WTC11 (cell line): ENCODE results near the gene TREH. TPM values are rescaled to one million over a fixed set of nuclear protein-coding genes. Genes with fewer than 3 reads are reported as not detected.

Experiments used
- CDX4 ChIP-seq: fragments of 250-450 bp; sonication (Bioruptor Pico); IDR thresholded peaks from 2 replicates; pipeline ENCODE4 v1.9.0; 2021; ENCODE audit warnings: moderate library complexity, mild to moderate bottlenecking, inconsistent platforms, borderline replicate concordance
- ETV6 ChIP-seq: sonication (generic); formaldehyde crosslinking; IDR thresholded peaks from 2 replicates; pipeline ENCODE4 v1.8.1; 2022; ENCODE audit warnings: mild to moderate bottlenecking, missing genetic modification reagents
- FOXJ3 ChIP-seq: sonication (generic); formaldehyde crosslinking; IDR thresholded peaks from 2 replicates; pipeline ENCODE4 v1.9.0; 2021; ENCODE audit warnings: missing genetic modification reagents, mild to moderate bottlenecking, borderline replicate concordance
- FOXK1 ChIP-seq: sonication (generic); formaldehyde crosslinking; IDR thresholded peaks from 2 replicates; pipeline ENCODE4 v1.8.0; 2022; ENCODE audit warnings: mild to moderate bottlenecking, moderate library complexity, missing genetic modification reagents
- GABPB1 ChIP-seq: sonication (generic); formaldehyde crosslinking; IDR thresholded peaks from 2 replicates; pipeline ENCODE4 v1.8.1; 2023; ENCODE audit warnings: mild to moderate bottlenecking, missing genetic modification reagents
- HMGXB4 ChIP-seq: sonication (generic); formaldehyde crosslinking; IDR thresholded peaks from 2 replicates; pipeline ENCODE4 v1.8.1; 2023; ENCODE audit warnings: mild to moderate bottlenecking, moderate library complexity, missing genetic modification reagents
- KAT7 ChIP-seq: sonication (generic); formaldehyde crosslinking; IDR thresholded peaks from 2 replicates; pipeline ENCODE4 v1.8.1; 2023; ENCODE audit warnings: missing genetic modification reagents, mild to moderate bottlenecking, borderline replicate concordance
- MLX ChIP-seq: sonication (generic); formaldehyde crosslinking; IDR thresholded peaks from 2 replicates; pipeline ENCODE4 v1.8.1; 2023; ENCODE audit warnings: mild to moderate bottlenecking, missing genetic modification reagents, moderate library complexity
- MXD4 ChIP-seq: fragments of 250-450 bp; sonication (Bioruptor Pico); IDR thresholded peaks from 2 replicates; pipeline ENCODE4 v1.8.0; 2021; ENCODE audit warnings: mild to moderate bottlenecking, moderate library complexity, borderline replicate concordance
- NFE2L1 ChIP-seq: sonication (generic); formaldehyde crosslinking; IDR thresholded peaks from 2 replicates; pipeline ENCODE4 v1.8.1; 2023; ENCODE audit warnings: missing genetic modification reagents
- NR3C1 ChIP-seq: sonication (generic); formaldehyde crosslinking; conservative IDR thresholded peaks from 2 replicates; pipeline ENCODE4 v1.8.1; 2023; ENCODE audit warnings: low read depth, mild to moderate bottlenecking, missing genetic modification reagents
- PRDM15 ChIP-seq: sonication (generic); formaldehyde crosslinking; IDR thresholded peaks from 2 replicates; pipeline ENCODE4 v1.8.0; 2022; ENCODE audit warnings: missing genetic modification reagents
- PREB ChIP-seq: sonication (generic); formaldehyde crosslinking; IDR thresholded peaks from 2 replicates; pipeline ENCODE4 v1.8.1; 2022; ENCODE audit warnings: mild to moderate bottlenecking, missing genetic modification reagents, moderate library complexity, borderline replicate concordance
- STAT6 ChIP-seq: sonication (generic); formaldehyde crosslinking; conservative IDR thresholded peaks from 2 replicates; pipeline ENCODE4 v1.8.1; 2023; ENCODE audit warnings: mild to moderate bottlenecking, low read depth, missing genetic modification reagents, moderate library complexity
- TEAD4 ChIP-seq: sonication (generic); formaldehyde crosslinking; IDR thresholded peaks from 2 replicates; pipeline ENCODE4 v1.8.0; 2022; ENCODE audit warnings: mild to moderate bottlenecking, missing genetic modification reagents
- TP53 ChIP-seq: sonication (generic); formaldehyde crosslinking; IDR thresholded peaks from 2 replicates; pipeline ENCODE4 v1.8.1; 2023; ENCODE audit warnings: mild to moderate bottlenecking, missing genetic modification reagents
- USF2 ChIP-seq: sonication (generic); formaldehyde crosslinking; IDR thresholded peaks from 2 replicates; pipeline ENCODE4 v1.8.1; 2023; ENCODE audit warnings: mild to moderate bottlenecking, missing genetic modification reagents, moderate library complexity
- ZNF121 ChIP-seq: sonication (generic); formaldehyde crosslinking; IDR thresholded peaks from 2 replicates; pipeline ENCODE4 v1.8.0; 2023; ENCODE audit warnings: missing genetic modification reagents
- ZNF281 ChIP-seq: sonication (generic); formaldehyde crosslinking; IDR thresholded peaks from 2 replicates; pipeline ENCODE4 v1.8.0; 2023; ENCODE audit warnings: mild to moderate bottlenecking, missing genetic modification reagents
- ZNF317 ChIP-seq: sonication (generic); formaldehyde crosslinking; IDR thresholded peaks from 2 replicates; pipeline ENCODE4 v1.8.1; 2023; ENCODE audit warnings: low read depth, mild to moderate bottlenecking, moderate library complexity, missing genetic modification reagents, borderline replicate concordance
- ZNF416 ChIP-seq: fragments of 250-450 bp; sonication (Bioruptor Pico); IDR thresholded peaks from 2 replicates; pipeline ENCODE4 v1.9.0; 2021; ENCODE audit warnings: mild to moderate bottlenecking, inconsistent platforms
- total RNA-seq: library from RNA; stranded (reverse); gene quantifications from 3 replicates; pipeline ENCODE4 v1.2.3, GENCODE V29; 2021

The TREH gene
- total RNA-seq, 1 experiment from 2014 or later, result not detected

- TF ChIP-seq HMGXB4 (CRISPR knock-in tag), result peak; percentile 93
- no peak for TF ChIP-seq ZNF416 (CRISPR knock-in tag)
- no peak for TF ChIP-seq USF2 (CRISPR knock-in tag)
- TF ChIP-seq ZNF281 (CRISPR knock-in tag), result 0 out of 2 replicates have a peak, but pooled peaks have one; percentile 67
- TF ChIP-seq NR3C1 (CRISPR knock-in tag), result no peak
- peak; percentile 35 for TF ChIP-seq FOXK1 (CRISPR knock-in tag)
- TF ChIP-seq PREB (CRISPR knock-in tag), result no peak
- no peak for TF ChIP-seq TEAD4 (CRISPR knock-in tag)
- TF ChIP-seq MXD4, result no peak
- TF ChIP-seq CDX4 (CRISPR knock-in tag), result no peak
- no peak for TF ChIP-seq FOXJ3 (CRISPR knock-in tag)
- TF ChIP-seq PRDM15 (CRISPR knock-in tag), result no peak
- 0 out of 2 replicates have a peak, but pooled peaks have one; percentile 68 for TF ChIP-seq MLX
- TF ChIP-seq TP53 (CRISPR knock-in tag), result no peak
- TF ChIP-seq ZNF317 (CRISPR knock-in tag), result no peak
- peak; percentile 52; the same call in 1 of the 2 replicates for TF ChIP-seq GABPB1 (CRISPR knock-in tag)
- TF ChIP-seq NFE2L1 (CRISPR knock-in tag), result no peak
- TF ChIP-seq ZNF121 (CRISPR knock-in tag), result peak; percentile 77; the same call in 1 of the 2 replicates
- no peak for TF ChIP-seq KAT7
- no peak for TF ChIP-seq STAT6 (CRISPR knock-in tag)
- TF ChIP-seq ETV6 (CRISPR knock-in tag), result peak; percentile 92; the same call in 1 of the 2 replicates
Observed at GRCh38 chr11:118689852-118690552, 10.6 kb upstream of the TREH start (continued).
